ENCODE results near the gene STK17A. TPM values are rescaled to one million over a fixed set of nuclear protein-coding genes. Genes with fewer than 3 reads are reported as not detected.
A peak's percentile ranks its signal among the peaks of the same experiment; 100 is the strongest.
"Not testable (repeated sequence)": the region's sequence is repeated elsewhere in the genome, so short reads cannot be mapped to it uniquely, and the experiment has no call there.

The STK17A gene
- total RNA-seq, 1 donor from 2014 or later: 14.4 TPM

DNA sequence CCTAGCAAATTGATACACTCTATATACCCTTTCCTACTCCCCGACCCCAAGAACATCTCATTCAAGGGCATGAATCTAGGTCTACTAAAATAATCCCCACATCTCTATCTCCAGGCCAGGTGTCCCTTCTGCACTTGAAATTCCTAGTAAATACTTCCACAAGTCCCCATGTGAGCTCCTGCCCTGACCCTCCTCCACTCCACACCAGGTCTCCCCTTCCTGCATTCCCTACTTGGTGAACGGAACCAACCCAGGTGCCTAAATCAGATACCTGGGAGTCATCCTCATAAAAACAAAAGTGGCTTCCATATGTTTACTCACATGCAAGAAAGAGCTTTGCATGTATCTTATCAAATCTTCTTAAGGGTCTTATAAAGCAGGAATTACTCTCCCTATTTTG lies 77.2 kb downstream of the STK17A start:
- no peak for ATAC-seq

GRCh38 chr7:43664681-43665080 lies 81.8 kb downstream of the STK17A start:
- no peak for ATAC-seq

DNA sequence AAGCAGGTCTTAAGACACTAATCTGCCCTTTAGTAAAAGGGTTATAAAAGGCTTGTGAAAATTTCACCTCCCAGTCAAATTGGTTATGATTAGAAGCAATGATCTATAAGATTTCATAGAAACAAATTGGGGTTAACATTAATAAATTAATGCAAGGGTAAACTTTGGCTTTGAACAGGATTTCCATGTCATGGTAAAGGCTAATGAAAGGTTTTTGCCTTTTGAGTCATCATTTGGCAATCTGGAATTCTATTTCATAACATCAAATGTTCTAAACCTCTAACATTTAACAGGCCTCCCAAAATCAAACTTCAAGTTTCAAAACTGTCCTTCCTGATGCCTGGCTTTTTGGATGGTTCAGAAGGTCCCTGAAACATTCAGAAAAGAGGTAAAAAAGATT lies 84.0 kb downstream of the STK17A start:
- no peak for ATAC-seq

- no peak for ATAC-seq
Measured at GRCh38 chr7:43668035-43668434, 85.1 kb downstream of the STK17A start.

- ATAC-seq: no peak
Measured at GRCh38 chr7:43669286-43670081, 86.6 kb downstream of the STK17A start.

DNA sequence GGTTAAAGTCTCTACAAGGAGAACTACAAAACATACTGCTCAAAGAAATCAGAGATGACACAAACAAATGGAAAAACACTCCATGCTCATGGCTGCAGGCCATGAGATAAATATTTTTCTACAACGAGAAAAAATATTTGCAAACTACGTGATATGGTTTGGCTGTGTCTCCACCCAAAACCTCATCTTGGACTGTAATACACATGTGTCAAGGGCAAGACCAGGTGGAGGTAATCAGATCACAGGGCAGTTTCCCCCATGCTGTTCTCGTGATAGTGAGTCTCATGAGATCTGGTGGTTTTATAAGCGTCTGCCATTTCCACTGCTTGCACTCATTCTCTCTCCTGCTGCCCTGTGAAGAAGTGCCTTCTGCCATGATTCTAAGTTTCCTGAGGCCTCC lies 88.6 kb downstream of the STK17A start:
- ATAC-seq: no peak

- not testable (repeated sequence) for ATAC-seq
Measured at GRCh38 chr7:43673243-43673976, 90.5 kb downstream of the STK17A start.

DNA sequence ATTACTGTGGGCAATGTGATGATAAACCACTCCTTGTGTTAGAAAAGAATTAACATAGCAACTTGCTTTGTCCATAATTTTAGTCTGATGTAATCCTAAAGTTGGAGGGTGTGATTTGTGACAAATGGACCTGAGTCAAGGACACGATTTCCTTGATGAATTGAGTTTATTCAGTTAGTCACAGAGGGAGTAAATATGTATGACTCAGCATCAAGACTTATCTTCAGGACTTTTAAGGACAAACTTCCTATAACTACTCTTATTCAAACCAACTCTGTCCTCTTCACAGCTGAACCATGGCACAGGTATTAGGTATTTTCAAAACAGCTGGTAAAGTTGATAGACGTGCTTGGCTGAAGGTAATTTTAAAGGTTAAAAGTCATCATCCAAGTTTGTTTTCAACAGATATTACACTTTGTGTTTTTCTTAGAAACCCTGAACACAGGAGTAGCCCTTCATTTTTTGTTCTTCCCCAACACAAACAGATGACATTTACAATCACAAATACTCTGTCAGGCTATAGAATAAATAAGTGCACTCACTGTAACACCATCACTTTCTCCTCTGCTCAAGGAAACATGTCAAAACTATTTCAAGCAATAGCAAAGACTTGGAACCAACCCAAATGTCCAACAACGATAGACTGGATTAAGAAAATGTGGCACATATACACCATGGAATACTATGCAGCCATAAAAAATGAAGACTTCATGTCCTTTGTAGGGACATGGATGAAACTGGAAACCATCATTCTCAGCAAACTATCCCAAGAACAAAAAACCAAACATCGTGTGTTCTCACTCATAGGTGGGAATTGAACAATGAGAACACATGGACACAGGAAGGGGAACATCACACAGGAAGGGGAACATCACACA lies 91.9 kb downstream of the STK17A start:
- ATAC-seq: peak; percentile 99

Other genes with a start within 250 kb of the STK17A start
- 40.8 TPM for gene COA1, start 146.4 kb downstream of the STK17A start, total RNA-seq
- gene BLVRA, start 175.6 kb downstream of the STK17A start, total RNA-seq: 41.2 TPM